Erythroblast (primary cell): ENCODE measurements around the gene CAMSAP3.

Source experiments
- DNase-seq, 2 experiments: peaks; one replicate each; lab custom pipeline; 2025; lab: John Stamatoyannopoulos, UW
- GATA1 ChIP-seq: IDR thresholded peaks from 2 replicates; pipeline ENCODE4 v1.6.1; 2011; ENCODE audit warnings: low read depth, mild to moderate bottlenecking, control low read depth, low read length, moderate library complexity
- POLR2A ChIP-seq: IDR thresholded peaks from 2 replicates; pipeline ENCODE4 v1.6.1; 2011; ENCODE audit warnings: mild to moderate bottlenecking, low read length

CAMSAP3 gene

GRCh38 chr19:7665076-7665475 lies 69.4 kb downstream of the CAMSAP3 start:
- TF ChIP-seq GATA1 (no peak), POLR2A (no peak)

More at GRCh38 chr19:7665076-7665475, 69.4 kb downstream of the CAMSAP3 start:
- DNase-seq, result no peak
